ENCODE results near the gene IVD. TPM values are rescaled to one million over a fixed set of nuclear protein-coding genes. Genes with fewer than 3 reads are reported as not detected.

The IVD gene
- total and polyA plus RNA-seq, 9 of the 15 experiments (the other 6 are each of a cell fraction or from before 2014, with no cell fraction given): 0.15 to 4.5 (median 2.4) TPM

- TF ChIP-seq KAT8 (IDR thresholded peaks at IDR 0.05; ENCODE audit: low read depth): no peak
- no peak for TF ChIP-seq ZNF561 (CRISPR knock-in tag; conservative IDR thresholded peaks at IDR 0.05)
- TF ChIP-seq PCBP2 (IDR thresholded peaks at IDR 0.05; ENCODE audit: low read depth, low read length, poor library complexity, severe bottlenecking): no peak
- TF ChIP-seq MCM3 (IDR thresholded peaks at IDR 0.05): no peak
- TF ChIP-seq NCOA4 (IDR thresholded peaks at IDR 0.05; ENCODE audit: partially characterized antibody): no peak
- TF ChIP-seq TEAD2 (tag; IDR thresholded peaks at IDR 0.05): no peak
- TF ChIP-seq ZEB2 (IDR thresholded peaks at IDR 0.05): 0 out of 2 replicates have a peak, but pooled peaks have one; percentile 54
- no peak for TF ChIP-seq HDAC3 (IDR thresholded peaks at IDR 0.05; ENCODE audit: borderline replicate concordance, partially characterized antibody)
- no peak for TF ChIP-seq CHD4 (IDR thresholded peaks at IDR 0.05; ENCODE audit: insufficient read depth, insufficient replicate concordance, low read depth, low read length, poor library complexity, severe bottlenecking)
- TF ChIP-seq NFIC (IDR thresholded peaks at IDR 0.05): no peak; the same call in 1 of the 2 replicates
- TF ChIP-seq ZNF12 (CRISPR knock-in tag; IDR thresholded peaks at IDR 0.05): no peak
- no peak for TF ChIP-seq MTA1 (IDR thresholded peaks at IDR 0.05; ENCODE audit: borderline replicate concordance)
- no peak; a peak in 1 of 4 replicates for TF ChIP-seq MAZ (CRISPR knock-in tag; conservative IDR thresholded peaks at IDR 0.05 in 1 of 2, IDR thresholded peaks at IDR 0.05 in 1 of 2)
- TF ChIP-seq EP400 (IDR thresholded peaks at IDR 0.05): peak; percentile 86
- peak; percentile 35; the same call in 1 of the 2 replicates for TF ChIP-seq PML (IDR thresholded peaks at IDR 0.05; ENCODE audit: low read length)
- peak; percentile 61; the same call in 1 of the 2 replicates for TF ChIP-seq NKRF (IDR thresholded peaks at IDR 0.05; ENCODE audit: borderline replicate concordance)
- TF ChIP-seq ZBTB17 (CRISPR knock-in tag; IDR thresholded peaks at IDR 0.05): no peak
- no peak for TF ChIP-seq SAFB2 (IDR thresholded peaks at IDR 0.05; ENCODE audit: borderline replicate concordance, low read depth, low read length, severe bottlenecking)
- TF ChIP-seq, protein P1, sequence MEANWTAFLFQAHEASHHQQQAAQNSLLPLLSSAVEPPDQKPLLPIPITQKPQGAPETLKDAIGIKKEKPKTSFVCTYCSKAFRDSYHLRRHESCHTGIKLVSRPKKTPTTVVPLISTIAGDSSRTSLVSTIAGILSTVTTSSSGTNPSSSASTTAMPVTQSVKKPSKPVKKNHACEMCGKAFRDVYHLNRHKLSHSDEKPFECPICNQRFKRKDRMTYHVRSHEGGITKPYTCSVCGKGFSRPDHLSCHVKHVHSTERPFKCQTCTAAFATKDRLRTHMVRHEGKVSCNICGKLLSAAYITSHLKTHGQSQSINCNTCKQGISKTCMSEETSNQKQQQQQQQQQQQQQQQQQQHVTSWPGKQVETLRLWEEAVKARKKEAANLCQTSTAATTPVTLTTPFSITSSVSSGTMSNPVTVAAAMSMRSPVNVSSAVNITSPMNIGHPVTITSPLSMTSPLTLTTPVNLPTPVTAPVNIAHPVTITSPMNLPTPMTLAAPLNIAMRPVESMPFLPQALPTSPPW (CRISPR knock-in tag; IDR thresholded peaks at IDR 0.05): peak; percentile 36; the same call in 1 of the 2 replicates
- no peak for TF ChIP-seq MAFG (tag; conservative IDR thresholded peaks at IDR 0.05)
- TF ChIP-seq RBM22 (IDR thresholded peaks at IDR 0.05; ENCODE audit: low read depth, low read length, poor library complexity, severe bottlenecking): no peak
- no peak for TF ChIP-seq ZNF280B (CRISPR knock-in tag; IDR thresholded peaks at IDR 0.05)
- no peak for TF ChIP-seq SOX6 (IDR thresholded peaks at IDR 0.05)
- TF ChIP-seq ZNF586 (CRISPR knock-in tag; conservative IDR thresholded peaks at IDR 0.05): no peak
- no peak for TF ChIP-seq YBX1 (IDR thresholded peaks at IDR 0.05)
These were observed 22.8 kb upstream of the IVD start, which contains the start of gene KNSTRN (continued) for GRCh38 chr15:40382580-40383456.
